PC-3 (cell line): Measurements from ENCODE around the gene CASP2.

Experiments
- CTCF ChIP-seq: fragments of 300-600 bp; sonication (generic); conservative IDR thresholded peaks from 2 replicates; pipeline ENCODE4 v1.5.1; 2017; ENCODE audit warnings: antibody characterized with exemption, low read depth, mild to moderate bottlenecking, low read length
- EZH2 ChIP-seq: fragments of 300-600 bp; sonication (generic); IDR thresholded peaks from one replicate; pipeline ENCODE4 v1.6.1; 2017; ENCODE audit warnings: antibody characterized with exemption, mild to moderate bottlenecking, low read length; ENCODE audit not compliant: unreplicated experiment

- TF ChIP-seq CTCF (no peak), EZH2 (no peak)
Observed at GRCh38 chr7:143286522-143286890, 1.6 kb upstream of the CASP2 start.
